ENCODE results near the gene OTOG.

The OTOG gene

DNA sequence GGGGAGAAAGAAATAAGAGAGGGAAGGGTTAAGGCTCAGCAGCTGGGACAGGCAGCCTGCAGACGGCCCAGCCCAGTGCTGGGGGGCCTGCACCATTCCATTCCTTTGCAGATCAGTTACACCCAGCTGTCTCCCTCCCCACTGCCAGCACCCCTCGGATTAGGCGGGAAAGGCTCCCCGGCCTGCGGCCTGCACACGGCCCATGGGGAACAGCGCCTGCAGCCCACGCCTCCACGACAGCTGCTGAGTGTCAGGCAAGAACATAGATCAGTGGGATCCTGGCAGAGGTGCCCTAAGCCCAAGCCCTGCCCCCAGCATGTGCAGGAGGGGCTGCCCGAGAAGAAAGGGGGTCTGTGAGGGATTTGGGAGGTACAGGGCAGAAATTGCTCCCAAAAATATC is 106.6 kb downstream of the OTOG start:
- H3K79me2 ChIP-seq (ENCODE audit: insufficient read depth, low read length) = no peaks in the 10 kb centered on the region
- no peak overlapping the region for H2AFZ ChIP-seq (ENCODE audit: low read depth, low read length, severe bottlenecking)
- H3K4me3 ChIP-seq (ENCODE audit: insufficient read depth, low read length, poor library complexity, severe bottlenecking) = no peak overlapping the region
- H3K9me3 ChIP-seq (ENCODE audit: insufficient read depth, low read length) = 0 out of 2 replicates have a peak, but pooled peaks cover 7% of the 10 kb centered on the region
- no peak overlapping the region for H3K9ac ChIP-seq (ENCODE audit: low read length)
- TF ChIP-seq, protein P1, sequence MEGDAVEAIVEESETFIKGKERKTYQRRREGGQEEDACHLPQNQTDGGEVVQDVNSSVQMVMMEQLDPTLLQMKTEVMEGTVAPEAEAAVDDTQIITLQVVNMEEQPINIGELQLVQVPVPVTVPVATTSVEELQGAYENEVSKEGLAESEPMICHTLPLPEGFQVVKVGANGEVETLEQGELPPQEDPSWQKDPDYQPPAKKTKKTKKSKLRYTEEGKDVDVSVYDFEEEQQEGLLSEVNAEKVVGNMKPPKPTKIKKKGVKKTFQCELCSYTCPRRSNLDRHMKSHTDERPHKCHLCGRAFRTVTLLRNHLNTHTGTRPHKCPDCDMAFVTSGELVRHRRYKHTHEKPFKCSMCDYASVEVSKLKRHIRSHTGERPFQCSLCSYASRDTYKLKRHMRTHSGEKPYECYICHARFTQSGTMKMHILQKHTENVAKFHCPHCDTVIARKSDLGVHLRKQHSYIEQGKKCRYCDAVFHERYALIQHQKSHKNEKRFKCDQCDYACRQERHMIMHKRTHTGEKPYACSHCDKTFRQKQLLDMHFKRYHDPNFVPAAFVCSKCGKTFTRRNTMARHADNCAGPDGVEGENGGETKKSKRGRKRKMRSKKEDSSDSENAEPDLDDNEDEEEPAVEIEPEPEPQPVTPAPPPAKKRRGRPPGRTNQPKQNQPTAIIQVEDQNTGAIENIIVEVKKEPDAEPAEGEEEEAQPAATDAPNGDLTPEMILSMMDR (IDR thresholded peaks at IDR 0.05; ENCODE audit: insufficient read depth, low read length, poor library complexity, severe bottlenecking) = no peak
- TF ChIP-seq EZH2phosphoT487 (conservative IDR thresholded peaks at IDR 0.05; ENCODE audit: low read length) = no peak
- no peaks in the 10 kb centered on the region for H3F3A ChIP-seq (ENCODE audit: insufficient read depth)
- no peak overlapping the region for H3K27ac ChIP-seq (ENCODE audit: low read depth, low read length)
- no peaks in the 10 kb centered on the region for H3K9me2 ChIP-seq (replicated peaks; ENCODE audit: insufficient read depth, low read length)
- H3K27me3 ChIP-seq (ENCODE audit: low read length) = no peaks in the 10 kb centered on the region
- H3K4me2 ChIP-seq (ENCODE audit: low read depth, low read length, poor library complexity, severe bottlenecking) = no peak overlapping the region
- H3K36me3 ChIP-seq (ENCODE audit: low read length) = no peaks in the 10 kb centered on the region
- no peaks in the 10 kb centered on the region for H4K20me1 ChIP-seq (ENCODE audit: low read depth, low read length)

DNA sequence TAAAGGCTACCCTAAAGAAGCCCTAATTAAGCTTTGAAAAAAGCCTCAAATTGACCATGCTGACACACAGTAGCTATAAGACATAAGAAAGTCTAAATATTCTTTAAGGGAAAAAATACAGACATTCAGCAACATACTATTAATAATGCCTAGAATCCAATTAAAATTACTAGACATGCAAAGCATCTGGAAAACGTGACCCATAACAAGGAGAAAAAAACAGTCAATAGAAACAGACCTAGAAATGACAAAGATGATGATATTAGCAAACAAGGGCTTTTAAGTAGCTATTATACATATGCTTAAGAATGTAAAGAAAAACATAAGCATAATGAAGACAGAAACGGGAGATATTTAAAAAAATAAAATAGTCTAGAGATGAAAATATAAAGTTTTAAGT is 108.6 kb downstream of the OTOG start:
- H3K4me2 ChIP-seq (ENCODE audit: low read depth, low read length, poor library complexity, severe bottlenecking) = no peak overlapping the region
- no peaks in the 10 kb centered on the region for H3F3A ChIP-seq (ENCODE audit: insufficient read depth)
- H3K79me2 ChIP-seq (ENCODE audit: insufficient read depth, low read length) = no peaks in the 10 kb centered on the region
- H3K9ac ChIP-seq (ENCODE audit: low read length) = no peak overlapping the region
- H3K27ac ChIP-seq (ENCODE audit: low read depth, low read length) = no peak overlapping the region
- TF ChIP-seq, protein P1 (IDR thresholded peaks at IDR 0.05; ENCODE audit: insufficient read depth, low read length, poor library complexity, severe bottlenecking) = no peak
- TF ChIP-seq EZH2phosphoT487 (conservative IDR thresholded peaks at IDR 0.05; ENCODE audit: low read length) = no peak
- no peaks in the 10 kb centered on the region for H3K27me3 ChIP-seq (ENCODE audit: low read length)
- no peaks in the 10 kb centered on the region for H3K9me2 ChIP-seq (replicated peaks; ENCODE audit: insufficient read depth, low read length)
- 0 out of 2 replicates have a peak, but pooled peaks cover 7% of the 10 kb centered on the region for H3K9me3 ChIP-seq (ENCODE audit: insufficient read depth, low read length)
- no peak overlapping the region for H2AFZ ChIP-seq (ENCODE audit: low read depth, low read length, severe bottlenecking)
- no peaks in the 10 kb centered on the region for H3K36me3 ChIP-seq (ENCODE audit: low read length)
- no peak overlapping the region for H3K4me3 ChIP-seq (ENCODE audit: insufficient read depth, low read length, poor library complexity, severe bottlenecking)
- no peaks in the 10 kb centered on the region for H4K20me1 ChIP-seq (ENCODE audit: low read depth, low read length)

DNA sequence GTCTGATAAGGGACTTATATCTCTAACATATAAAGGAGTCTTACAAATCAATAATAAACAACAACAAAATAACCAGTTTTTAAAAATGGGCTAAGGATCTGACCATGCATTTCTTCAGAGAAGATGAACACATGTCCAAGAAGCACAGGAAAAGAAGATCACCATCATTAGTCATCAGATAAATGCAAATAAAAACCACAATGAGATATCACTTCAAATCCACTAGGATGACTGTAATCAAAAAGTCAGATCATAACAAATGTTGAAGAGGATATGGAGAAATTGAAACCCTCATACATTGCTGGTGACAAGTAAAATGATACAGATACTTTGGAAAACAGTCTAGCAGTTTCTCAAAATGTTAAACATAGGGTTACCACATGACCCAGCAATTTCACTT is 111.2 kb downstream of the OTOG start:
- Histone ChIP-seq H3K9me3 (ENCODE audit: insufficient read depth, low read length) (0 out of 2 replicates have a peak, but pooled peaks cover 7% of the 10 kb centered on the region), H2AFZ (ENCODE audit: low read depth, low read length, severe bottlenecking) (no peak overlapping the region), H3K27me3 (ENCODE audit: low read length) (no peaks in the 10 kb centered on the region), H3K9ac (ENCODE audit: low read length) (no peak overlapping the region), H4K20me1 (ENCODE audit: low read depth, low read length) (no peaks in the 10 kb centered on the region), H3K79me2 (ENCODE audit: insufficient read depth, low read length) (no peaks in the 10 kb centered on the region), H3K27ac (ENCODE audit: low read depth, low read length) (no peak overlapping the region), H3K4me3 (ENCODE audit: insufficient read depth, low read length, poor library complexity, severe bottlenecking) (no peak overlapping the region), H3F3A (ENCODE audit: insufficient read depth) (no peaks in the 10 kb centered on the region), H3K4me2 (ENCODE audit: low read depth, low read length, poor library complexity, severe bottlenecking) (no peak overlapping the region), H3K9me2 (replicated peaks; ENCODE audit: insufficient read depth, low read length) (no peaks in the 10 kb centered on the region), H3K36me3 (ENCODE audit: low read length) (no peaks in the 10 kb centered on the region)
- TF ChIP-seq, protein P1 (IDR thresholded peaks at IDR 0.05; ENCODE audit: insufficient read depth, low read length, poor library complexity, severe bottlenecking) = no peak
- TF ChIP-seq EZH2phosphoT487 (conservative IDR thresholded peaks at IDR 0.05; ENCODE audit: low read length) = no peak

Measured in SU-DHL-6 (cell line).